HCT116 (cell line): ENCODE measurements around the gene INCA1. TPM values are rescaled to one million over a fixed set of nuclear protein-coding genes. Genes with fewer than 3 reads are reported as not detected.

Experiments used
- ATAC-seq: fragments of 200-7000 bp; cut with Tn5 transposase; 2 replicates; pipeline ENCODE4 v1.9.1; 2020; ENCODE audit warnings: mild to moderate bottlenecking, moderate library complexity
- BruUV-seq: library from RNA; stranded (reverse); fragments of 400-500 nt; replicated peaks from 2 replicates; lab custom pipeline; 2021; lab: Mats Ljungman, UMichigan
- CTCF ChIA-PET: fragments of 300-600 bp; sonication (Branson Sonifier 250); formaldehyde crosslinking; loops from one replicate; lab custom pipeline; 2021; ENCODE audit warnings: antibody characterized with exemption; lab: Charles Lee
- POLR2A ChIA-PET: fragments of 300-600, 350-600 bp; sonication (Branson Sonifier 250); formaldehyde crosslinking; loops from one replicate; lab custom pipeline; 2021; ENCODE audit warnings: antibody characterized with exemption; lab: Charles Lee
- RAD21 ChIA-PET, 2 experiments: fragments of 300-600 bp; sonication (Branson Sonifier 250); formaldehyde crosslinking; loops; one replicate each; lab custom pipeline; 2023; ENCODE audit warnings: low total read pairs in 2 of 2; ENCODE audit not compliant: uncharacterized antibody in 2 of 2, unreplicated experiment in 2 of 2, low non-redundant PET in 1 of 2; lab: Charles Lee
- DNase-seq: peaks from one replicate; pipeline ENCODE4 v3.0.0-alpha.2; 2010; ENCODE audit warnings: low read depth, low spot score
- H2AFZ ChIP-seq: fragments of 200-600 bp; shearing (Covaris generic), sonication (generic); 2 replicates; pipeline ENCODE4 v1.6.1; 2017; ENCODE audit warnings: low read depth, mixed run types, mixed read lengths, antibody characterized with exemption, low read length; ENCODE audit not compliant: poor library complexity, severe bottlenecking
- H3K27ac ChIP-seq: 2 replicates; pipeline ENCODE4 v1.5.1; 2012; ENCODE audit warnings: low read depth, low read length
- H3K27me3 ChIP-seq: fragments of 200-600 bp; sonication (generic); 2 replicates; pipeline ENCODE4 v1.6.1; 2016; ENCODE audit warnings: mixed run types, low read length, mixed read lengths; ENCODE audit not compliant: insufficient read depth
- H3K36me3 ChIP-seq, 2 experiments: fragments of 200-500 bp in 1 of 2; fragments of 200-600 bp in 1 of 2; sonication (Bioruptor generic) in 1 of 2; sonication (generic) in 1 of 2; 2 replicates each; pipeline versions ENCODE4 v1.5.1 to v1.6.1; 2014 to 2016; ENCODE audit warnings: low read length in 2 of 2, inconsistent platforms in 1 of 2, mixed read lengths in 1 of 2, mixed run types in 1 of 2; ENCODE audit not compliant: insufficient read depth in 2 of 2, control insufficient read depth in 1 of 2
- H3K4me1 ChIP-seq, 2 experiments: fragments of 200-600 bp in 1 of 2; sonication (generic) in 1 of 2; 2 replicates each; pipeline versions ENCODE4 v1.5.1 to v1.6.1; 2012 to 2017; ENCODE audit warnings: low read length in 2 of 2, inconsistent platforms in 1 of 2, mild to moderate bottlenecking in 1 of 2, mixed read lengths in 1 of 2, mixed run types in 1 of 2, moderate library complexity in 1 of 2; ENCODE audit not compliant: insufficient read depth in 2 of 2, control insufficient read depth in 1 of 2
- H3K4me2 ChIP-seq: fragments of 200-600 bp; sonication (generic); 2 replicates; pipeline ENCODE4 v1.6.1; 2017; ENCODE audit warnings: mixed run types, low read length, mixed read lengths
- H3K4me3 ChIP-seq, 2 experiments: fragments of 200-600 bp in 1 of 2; sonication (generic) in 1 of 2; replicated peaks in 1 of 2; 2 replicates each; pipeline ENCODE4 v1.5.1; 2011 to 2016; ENCODE audit warnings: low read length in 2 of 2, control low read depth in 1 of 2, low read depth in 1 of 2, mild to moderate bottlenecking in 1 of 2, mixed read lengths in 1 of 2, mixed run types in 1 of 2
- H3K79me2 ChIP-seq: fragments of 200-600 bp; sonication (generic); 2 replicates; pipeline ENCODE4 v1.6.1; 2017; ENCODE audit warnings: mild to moderate bottlenecking, mixed run types, low read length, moderate library complexity, mixed read lengths; ENCODE audit not compliant: insufficient read depth
- H3K9ac ChIP-seq: fragments of 200-600 bp; sonication (generic); 2 replicates; pipeline ENCODE4 v1.6.1; 2016; ENCODE audit warnings: low read length, mixed read lengths
- H3K9me2 ChIP-seq: fragments of 200-600 bp; sonication (generic), shearing (Covaris generic); 2 replicates; pipeline ENCODE4 v1.6.1; 2017; ENCODE audit warnings: mixed run types, mild to moderate bottlenecking, moderate library complexity; ENCODE audit not compliant: insufficient read depth
- H3K9me3 ChIP-seq, 2 experiments: fragments of 200-500 bp in 1 of 2; fragments of 200-600 bp in 1 of 2; sonication (Bioruptor generic) in 1 of 2; sonication (generic) in 1 of 2; 2 replicates each; pipeline ENCODE4 v1.6.1; 2014 to 2017; ENCODE audit warnings: low read length in 2 of 2, mixed read lengths in 2 of 2, inconsistent platforms in 1 of 2, low read depth in 1 of 2, mild to moderate bottlenecking in 1 of 2, mixed run types in 1 of 2, moderate library complexity in 1 of 2; ENCODE audit not compliant: control insufficient read depth in 1 of 2, insufficient read depth in 1 of 2
- H4K20me1 ChIP-seq: fragments of 200-600 bp; sonication (generic), shearing (Covaris generic); 2 replicates; pipeline ENCODE4 v1.6.1; 2017; ENCODE audit warnings: mixed run types, mild to moderate bottlenecking, moderate library complexity; ENCODE audit not compliant: insufficient read depth
- EGR1 ChIP-seq: IDR thresholded peaks from 2 replicates; pipeline ENCODE4 v1.6.1; 2012; ENCODE audit warnings: low read depth
- EZH2 ChIP-seq: fragments of 200-600 bp; sonication (generic); IDR thresholded peaks from 2 replicates; pipeline ENCODE4 v1.6.1; 2017; ENCODE audit warnings: antibody characterized with exemption, mixed run types
- EZH2phosphoT487 ChIP-seq: fragments of 200-600 bp; IDR thresholded peaks from 2 replicates; pipeline ENCODE4 v1.6.1; 2018; ENCODE audit warnings: antibody characterized with exemption, borderline replicate concordance
- RAD21 ChIP-seq: IDR thresholded peaks from 2 replicates; pipeline ENCODE4 v1.6.1; 2012; ENCODE audit warnings: low read depth, mild to moderate bottlenecking
- TCF7L2 ChIP-seq: IDR thresholded peaks from 2 replicates; pipeline ENCODE4 v1.7.0; 2011; ENCODE audit warnings: borderline replicate concordance, inconsistent platforms; ENCODE audit not compliant: insufficient read depth, insufficient read length; ENCODE audit errors: extremely low read depth
- ZFX ChIP-seq: fragments of 450-650 bp; IDR thresholded peaks from 2 replicates; pipeline ENCODE4 v1.6.1; 2017
- intact Hi-C: fragments of 100-400 bp; cut with micrococcal nuclease; formaldehyde crosslinking; loops from 2 replicates; pipeline ENCODE4 v1.10.0; 2022
- total RNA-seq: library from RNA; stranded (reverse); gene quantifications from one replicate; pipeline ENCODE4 v1.2.1, GENCODE V29; 2021; ENCODE audit not compliant: unreplicated experiment
- TF ChIP-seq, protein P1 (sequence below): IDR thresholded peaks from 2 replicates; pipeline ENCODE4 v1.6.1; 2011; ENCODE audit warnings: mild to moderate bottlenecking, low read length, moderate library complexity; ENCODE audit not compliant: insufficient replicate concordance; ENCODE audit errors: extremely low read depth

INCA1 gene
- total RNA-seq, 1 experiment from 2014 or later = 0.74 TPM

DNA sequence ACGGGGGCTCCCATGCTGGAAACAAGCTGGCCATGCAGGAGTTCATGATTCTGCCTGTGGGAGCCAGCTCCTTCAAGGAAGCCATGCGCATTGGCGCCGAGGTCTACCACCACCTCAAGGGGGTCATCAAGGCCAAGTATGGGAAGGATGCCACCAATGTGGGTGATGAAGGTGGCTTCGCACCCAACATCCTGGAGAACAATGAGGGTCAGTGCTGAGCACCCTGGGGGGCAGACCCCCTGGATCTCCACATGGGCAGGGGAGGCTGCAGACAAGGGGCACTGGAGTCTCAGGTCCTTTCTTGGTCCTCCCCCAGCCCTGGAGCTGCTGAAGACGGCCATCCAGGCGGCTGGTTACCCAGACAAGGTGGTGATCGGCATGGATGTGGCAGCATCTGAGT lies 42.2 kb downstream of the INCA1 start (continued):
- TF ChIP-seq, protein P1, sequence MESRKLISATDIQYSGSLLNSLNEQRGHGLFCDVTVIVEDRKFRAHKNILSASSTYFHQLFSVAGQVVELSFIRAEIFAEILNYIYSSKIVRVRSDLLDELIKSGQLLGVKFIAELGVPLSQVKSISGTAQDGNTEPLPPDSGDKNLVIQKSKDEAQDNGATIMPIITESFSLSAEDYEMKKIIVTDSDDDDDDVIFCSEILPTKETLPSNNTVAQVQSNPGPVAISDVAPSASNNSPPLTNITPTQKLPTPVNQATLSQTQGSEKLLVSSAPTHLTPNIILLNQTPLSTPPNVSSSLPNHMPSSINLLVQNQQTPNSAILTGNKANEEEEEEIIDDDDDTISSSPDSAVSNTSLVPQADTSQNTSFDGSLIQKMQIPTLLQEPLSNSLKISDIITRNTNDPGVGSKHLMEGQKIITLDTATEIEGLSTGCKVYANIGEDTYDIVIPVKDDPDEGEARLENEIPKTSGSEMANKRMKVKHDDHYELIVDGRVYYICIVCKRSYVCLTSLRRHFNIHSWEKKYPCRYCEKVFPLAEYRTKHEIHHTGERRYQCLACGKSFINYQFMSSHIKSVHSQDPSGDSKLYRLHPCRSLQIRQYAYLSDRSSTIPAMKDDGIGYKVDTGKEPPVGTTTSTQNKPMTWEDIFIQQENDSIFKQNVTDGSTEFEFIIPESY = no peak
- TF ChIP-seq TCF7L2 = no peak
- TF ChIP-seq RAD21 = no peak
- TF ChIP-seq EGR1 = no peak

DNA sequence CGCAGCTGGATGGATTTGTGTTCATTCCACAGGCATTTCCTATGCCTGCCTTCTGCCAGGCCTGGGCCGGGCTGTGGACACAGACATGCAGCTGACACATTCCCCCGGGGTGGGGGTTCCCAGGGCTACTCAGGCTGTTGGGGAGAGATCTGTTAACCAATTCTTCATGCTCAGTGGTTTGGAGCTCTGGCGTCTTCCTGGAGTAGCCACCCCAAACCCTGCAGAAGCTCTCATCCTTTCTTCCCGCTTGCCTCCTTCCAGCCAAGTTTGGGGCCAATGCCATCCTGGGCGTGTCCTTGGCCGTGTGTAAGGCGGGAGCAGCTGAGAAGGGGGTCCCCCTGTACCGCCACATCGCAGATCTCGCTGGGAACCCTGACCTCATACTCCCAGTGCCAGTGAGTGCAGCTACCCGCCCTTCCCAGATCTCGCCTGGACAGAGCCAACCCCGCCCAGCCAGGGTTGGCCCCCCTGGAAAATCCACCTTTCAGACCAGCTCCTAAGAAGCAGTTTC lies 43.8 kb downstream of the INCA1 start:
- TF ChIP-seq, protein P1 = no peak
- TF ChIP-seq EZH2phosphoT487 (no peak), RAD21 (no peak), ZFX (no peak), EZH2 (no peak)
- TF ChIP-seq, all 23 proteins: peak for 0
- no peaks in the 10 kb centered on the region for H4K20me1 ChIP-seq
- no peaks in the 10 kb centered on the region for H3K27me3 ChIP-seq
- no peaks in the 10 kb centered on the region for H3K36me3 ChIP-seq
- no peak overlapping the region for H3K27ac ChIP-seq
- ChIA-PET CTCF (no interaction called here), RAD21 (no interaction called here), POLR2A (interaction anchor here (1.4 to 1.5 kb wide), 2 partner anchors 13 to 15 kb away, joined by 3 to 7 read pairs; no protein-coding TSS in a partner anchor)
- H3K4me1 ChIP-seq = peaks cover 13 to 44% of the 10 kb centered on the region in 2 experiments
- ATAC-seq (no peak), DNase-seq (no peak)
- H3K9me2 ChIP-seq = no peaks in the 10 kb centered on the region
- no peak overlapping the region for H2AFZ ChIP-seq
- H3K4me2 ChIP-seq = no peak overlapping the region
- no peak overlapping the region for H3K9ac ChIP-seq
- no TSS peak for BruUV-seq
- H3K4me3 ChIP-seq = no peak overlapping the region
- H3K9me3 ChIP-seq = no peaks in the 10 kb centered on the region
- intact Hi-C loops = no loop called here
- H3K79me2 ChIP-seq = peaks cover 11% of the 10 kb centered on the region; the same call in 1 of the 2 replicates
